B cell (primary cell): ENCODE results near the gene SMIM12. TPM values are rescaled to one million over a fixed set of nuclear protein-coding genes. Genes with fewer than 3 reads are reported as not detected.
"Not testable (repeated sequence)": the region's sequence is repeated elsewhere in the genome, so short reads cannot be mapped to it uniquely, and the experiment has no call there.

Source experiments
- ATAC-seq: fragments of 200-7000 bp; cut with Tn5 transposase; one replicate; pipeline ENCODE4 v1.10.0; 2021; ENCODE audit warnings: low read depth, mild to moderate bottlenecking, moderate number of reproducible peaks, moderate library complexity
- CTCF ChIA-PET: fragments of 350-600 bp; sonication (Branson Sonifier 250); formaldehyde crosslinking; loops from one replicate; lab custom pipeline; 2021; ENCODE audit warnings: antibody characterized with exemption, inconsistent platforms; lab: Charles Lee
- POLR2A ChIA-PET: fragments of 350-600 bp; sonication (Branson Sonifier 250); formaldehyde crosslinking; loops from one replicate; lab custom pipeline; 2021; ENCODE audit warnings: antibody characterized with exemption; lab: Charles Lee
- DNase-seq: peaks from one replicate; pipeline ENCODE4 v3.0.0; 2013
- H2AFZ ChIP-seq: 2 replicates; pipeline ENCODE4 v1.6.1; 2012; ENCODE audit warnings: mild to moderate bottlenecking, low read depth, low read length; ENCODE audit not compliant: insufficient read depth, poor library complexity, severe bottlenecking
- H3K27ac ChIP-seq, 2 donors: 1 replicate in 1 of 2; 2 replicates in 1 of 2; pipeline ENCODE4 v1.5.1; 2012 to 2013; ENCODE audit warnings: low read length in 2 of 2, mild to moderate bottlenecking in 2 of 2, moderate library complexity in 1 of 2
- H3K27me3 ChIP-seq, 4 experiments: fragments of 200-600 bp in 1 of 4; sonication (generic) in 1 of 4; replicated peaks in 1 of 4; 1 replicate in 2 of 4; 2 replicates in 2 of 4; pipeline versions ENCODE4 v1.6.1 to v1.7.0; 2013 to 2016; ENCODE audit warnings: low read length in 3 of 4, mild to moderate bottlenecking in 2 of 4, mixed read lengths in 1 of 4, moderate library complexity in 1 of 4; ENCODE audit not compliant: insufficient read depth in 4 of 4, control insufficient read depth in 3 of 4; ENCODE audit errors: control extremely low read depth in 1 of 4
- H3K36me3 ChIP-seq, 2 experiments: replicated peaks in 1 of 2; 1 replicate in 1 of 2; 2 replicates in 1 of 2; pipeline versions ENCODE4 v1.6.1 to v1.7.1; 2013; ENCODE audit warnings: low read length in 1 of 2; ENCODE audit not compliant: insufficient read depth in 2 of 2, control insufficient read depth in 1 of 2; ENCODE audit errors: control extremely low read depth in 1 of 2, extremely low read depth in 1 of 2
- H3K4me1 ChIP-seq, 2 donors: fragments of 200-600 bp in 1 of 2; sonication (generic) in 1 of 2; 1 replicate in 1 of 2; 2 replicates in 1 of 2; pipeline versions ENCODE4 v1.5.1 to v1.6.1; 2013 to 2017; ENCODE audit warnings: low read length in 2 of 2; ENCODE audit not compliant: control insufficient read depth in 2 of 2, insufficient read depth in 2 of 2
- H3K4me2 ChIP-seq: replicated peaks from 2 replicates; pipeline ENCODE3; 2012; ENCODE audit warnings: mild to moderate bottlenecking, low read depth, low read length; ENCODE audit not compliant: poor library complexity, severe bottlenecking
- H3K4me3 ChIP-seq, 5 experiments: fragments of 200-600 bp in 1 of 5; sonication (generic) in 1 of 5; 1 replicate in 3 of 5; 2 replicates in 2 of 5; pipeline versions ENCODE4 v1.5.1 to v1.7.0; 2011 to 2016; ENCODE audit warnings: low read length in 4 of 5, mild to moderate bottlenecking in 4 of 5, low read depth in 2 of 5, control low read depth in 1 of 5, moderate library complexity in 1 of 5; ENCODE audit not compliant: insufficient read depth in 1 of 5; ENCODE audit errors: control extremely low read depth in 1 of 5, extremely low read depth in 1 of 5
- H3K79me2 ChIP-seq: fragments of 200-600 bp; sonication (generic); one replicate; pipeline ENCODE4 v1.6.0; 2016; ENCODE audit warnings: low read length; ENCODE audit not compliant: control insufficient read depth, insufficient read depth
- H3K9ac ChIP-seq: fragments of 200-600 bp; sonication (generic); 2 replicates; pipeline ENCODE4 v1.6.1; 2017; ENCODE audit warnings: mild to moderate bottlenecking, low read length, moderate library complexity
- H3K9me3 ChIP-seq, 3 donors: one replicate each; pipeline versions ENCODE4 v1.6.1 to v1.7.1; 2013; ENCODE audit warnings: low read length in 2 of 3; ENCODE audit not compliant: control insufficient read depth in 2 of 3, insufficient read depth in 1 of 3; ENCODE audit errors: control extremely low read depth in 1 of 3
- H4K20me1 ChIP-seq: 2 replicates; pipeline ENCODE4 v1.6.0; 2012; ENCODE audit warnings: mild to moderate bottlenecking, low read length; ENCODE audit not compliant: insufficient read depth, control insufficient read depth, poor library complexity, severe bottlenecking
- H3K27ac Mint-ChIP-seq: one replicate; pipeline ENCODE4 v1.8.0; 2021; ENCODE audit warnings: mixed read lengths
- H3K27me3 Mint-ChIP-seq: one replicate; pipeline ENCODE4 v1.8.0; 2021; ENCODE audit warnings: mixed read lengths
- H3K4me1 Mint-ChIP-seq: one replicate; pipeline ENCODE4 v1.8.0; 2021; ENCODE audit warnings: mixed read lengths
- H3K4me3 Mint-ChIP-seq: one replicate; pipeline ENCODE4 v1.8.0; 2021; ENCODE audit warnings: mixed read lengths
- H3K9me3 Mint-ChIP-seq: one replicate; pipeline ENCODE4 v1.8.0; 2022; ENCODE audit warnings: mixed read lengths; ENCODE audit not compliant: insufficient read depth
- CTCF ChIP-seq: fragments of 200-600 bp; IDR thresholded peaks from one replicate; pipeline ENCODE4 v1.8.0; 2022; ENCODE audit warnings: antibody characterized with exemption, mild to moderate bottlenecking
- EZH2 ChIP-seq: IDR thresholded peaks from 2 replicates; pipeline ENCODE4 v1.6.1; 2012; ENCODE audit warnings: borderline replicate concordance, low read depth, mild to moderate bottlenecking, moderate library complexity, low read length; ENCODE audit not compliant: insufficient read depth, poor library complexity, severe bottlenecking
- WGBS: methylation state at CpG from one replicate; pipeline ENCODE4 v1.1.5; 2013; ENCODE audit warnings: missing lambda C conversion rate; ENCODE audit not compliant: insufficient coverage; 5-methylcytosine and 5-hydroxymethylcytosine counted together
- intact Hi-C: fragments of 100-400 bp; cut with micrococcal nuclease; formaldehyde crosslinking; loops from one replicate; pipeline ENCODE4 v1.10.0; 2022
- polyA plus RNA-seq: library from polyadenylated mRNA; depleted of rRNA; stranded (reverse); fragments of >200 nt; gene quantifications from 2 replicates; pipeline ENCODE4 v1.2.3, GENCODE V29; 2012
- total RNA-seq, 2 donors: library from RNA; stranded (reverse); fragments of 120-200 nt in 1 of 2; gene quantifications; 1 replicate in 1 of 2; 2 replicates in 1 of 2; pipeline versions ENCODE4 v1.2.3 to v1.2.4, GENCODE V29; 2013 to 2022

SMIM12 gene
- total and polyA plus RNA-seq, 2 donors (not counting 1 experiment from before 2014, with no cell fraction given), result 26.2 to 33.1 TPM

GRCh38 chr1:34816778-34817177 is 42.8 kb downstream of the SMIM12 start:
- intact Hi-C loops, result no loop called here
- ChIA-PET CTCF (no interaction called here), POLR2A (no interaction called here)
- no peaks in the 10 kb centered on the region for H3K4me1 ChIP-seq
- Mint-ChIP-seq H3K4me1 (peaks cover 6% of the 10 kb centered on the region), H3K27me3 (peaks cover 3% of the 10 kb centered on the region), H3K27ac (no peak overlapping the region), H3K9me3 (no peaks in the 10 kb centered on the region), H3K4me3 (no peak overlapping the region)
- H2AFZ ChIP-seq, result no peak overlapping the region
- no peak overlapping the region for H3K9ac ChIP-seq
- DNase-seq (no peak), ATAC-seq (no peak)
- H3K27ac ChIP-seq, result no peak overlapping the region
- no peaks in the 10 kb centered on the region for H4K20me1 ChIP-seq
- WGBS, result no CpG with 5 or more reads among the region's 3 CpGs
- H3K9me3 ChIP-seq, result peaks cover 0 to 1% (median 0%) of the 10 kb centered on the region in 3 donors
- H3K27me3 ChIP-seq, result no peaks in the 10 kb centered on the region
- no peaks in the 10 kb centered on the region for H3K36me3 ChIP-seq
- no peak overlapping the region for H3K4me3 ChIP-seq
- H3K4me2 ChIP-seq, result no peak overlapping the region
- H3K79me2 ChIP-seq, result no peaks in the 10 kb centered on the region
- TF ChIP-seq EZH2 (no peak), CTCF (no peak)

DNA sequence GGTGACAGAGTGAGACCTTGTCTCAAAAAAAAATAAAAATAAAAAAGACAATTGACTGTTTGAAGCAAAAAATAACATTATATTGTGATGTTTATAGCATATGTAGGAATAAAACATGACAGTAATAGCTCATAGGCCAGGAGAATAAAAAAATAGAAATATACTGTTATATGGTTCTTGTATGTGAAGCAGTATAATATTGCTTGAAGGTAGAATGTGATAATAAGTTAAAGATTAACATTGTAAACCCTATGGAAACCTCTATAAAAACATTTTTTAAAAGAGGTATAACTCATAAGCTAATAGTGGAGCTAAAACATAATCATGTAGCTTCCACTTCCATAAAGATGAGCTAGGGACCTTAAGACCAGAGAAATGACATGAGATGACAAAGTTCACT is 43.2 kb downstream of the SMIM12 start:
- intact Hi-C loops, result no loop called here
- Histone ChIP-seq H3K79me2 (no peaks in the 10 kb centered on the region), H2AFZ (no peak overlapping the region), H3K27ac (no peak overlapping the region), H3K4me2 (no peak overlapping the region), H4K20me1 (no peaks in the 10 kb centered on the region), H3K36me3 (no peaks in the 10 kb centered on the region), H3K4me1 (no peaks in the 10 kb centered on the region), H3K9ac (no peak overlapping the region), H3K4me3 (no peak overlapping the region), H3K27me3 (no peaks in the 10 kb centered on the region), H3K9me3 (peaks cover 0 to 3% (median 1%) of the 10 kb centered on the region in 3 donors)
- CTCF ChIA-PET, result interaction anchor here (0.6 kb wide), 1 partner anchor 31 kb away, joined by 3 read pairs; no protein-coding TSS in a partner anchor
- ATAC-seq (no peak), DNase-seq (no peak)
- Mint-ChIP-seq H3K4me1 (peaks cover 1% of the 10 kb centered on the region), H3K4me3 (no peak overlapping the region), H3K9me3 (no peaks in the 10 kb centered on the region), H3K27me3 (peaks cover 3% of the 10 kb centered on the region), H3K27ac (no peak overlapping the region)
- POLR2A ChIA-PET, result no interaction called here
- TF ChIP-seq EZH2, result no peak
- TF ChIP-seq CTCF, result no peak

DNA sequence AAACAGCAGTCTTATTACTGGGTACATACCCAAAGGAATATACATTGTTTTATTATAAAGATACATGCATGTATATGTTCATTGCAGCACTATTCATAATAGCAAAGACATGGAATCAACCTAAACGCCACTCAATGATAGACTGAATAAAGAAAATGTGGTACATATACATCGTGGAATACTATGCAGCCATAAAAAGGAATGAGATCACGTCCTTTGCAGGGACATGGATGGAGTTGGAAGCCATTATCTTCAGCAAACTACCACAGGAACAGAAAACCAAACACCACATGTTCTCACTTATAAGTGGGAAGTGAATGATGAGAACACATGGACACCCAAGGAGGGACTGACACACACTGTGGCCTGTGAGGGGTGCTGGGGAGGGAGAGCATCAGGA is 48.8 kb downstream of the SMIM12 start:
- H3K4me3 ChIP-seq, CTCF ChIA-PET, H3K79me2 ChIP-seq, ATAC-seq, H3K4me1 ChIP-seq, H4K20me1 ChIP-seq, POLR2A ChIA-PET, H3K9me3 Mint-ChIP-seq, H3K27ac Mint-ChIP-seq, intact Hi-C loops, H3K9ac ChIP-seq, H3K36me3 ChIP-seq, H2AFZ ChIP-seq, H3K4me3 Mint-ChIP-seq, H3K9me3 ChIP-seq, H3K4me1 Mint-ChIP-seq, H3K27ac ChIP-seq, H3K27me3 ChIP-seq, H3K4me2 ChIP-seq, DNase-seq, H3K27me3 Mint-ChIP-seq: not testable (repeated sequence)
- WGBS, result no CpG with 5 or more reads among the region's 3 CpGs
